Karpas-422 (cell line): ENCODE measurements around the gene PLP2. TPM values are rescaled to one million over a fixed set of nuclear protein-coding genes. Genes with fewer than 3 reads are reported as not detected.

Experiments
- DNase-seq: peaks from one replicate; pipeline ENCODE4 v3.0.0-alpha.2; 2015
- H2AFZ ChIP-seq: fragments of 200-600 bp; sonication (generic); 2 replicates; pipeline ENCODE4 v1.6.1; 2014; ENCODE audit warnings: antibody characterized with exemption, low read length, mixed read lengths
- H3K27ac ChIP-seq: fragments of 200-600 bp; sonication (generic); 2 replicates; pipeline ENCODE4 v1.5.1; 2014; ENCODE audit warnings: mild to moderate bottlenecking, low read length, moderate library complexity
- H3K27me3 ChIP-seq: fragments of 200-600 bp; sonication (generic); 2 replicates; pipeline ENCODE4 v1.6.1; 2014; ENCODE audit warnings: low read length, mixed read lengths
- H3K36me3 ChIP-seq: fragments of 200-600 bp; sonication (generic); 2 replicates; pipeline ENCODE4 v1.6.1; 2014; ENCODE audit warnings: low read length, mixed read lengths; ENCODE audit not compliant: insufficient read depth
- H3K4me1 ChIP-seq: fragments of 200-600 bp; sonication (generic); 2 replicates; pipeline ENCODE4 v1.6.1; 2014; ENCODE audit warnings: mild to moderate bottlenecking, low read length, mixed read lengths
- H3K4me2 ChIP-seq: fragments of 200-600 bp; sonication (generic); 2 replicates; pipeline ENCODE4 v1.6.1; 2014; ENCODE audit warnings: low read length, low read depth, mild to moderate bottlenecking; ENCODE audit not compliant: poor library complexity, severe bottlenecking
- H3K4me3 ChIP-seq: fragments of 200-600 bp; sonication (generic); 2 replicates; pipeline ENCODE4 v1.5.1; 2014; ENCODE audit warnings: mild to moderate bottlenecking, antibody characterized with exemption, low read length, mixed read lengths
- H3K79me2 ChIP-seq: fragments of 200-600 bp; sonication (generic); 2 replicates; pipeline ENCODE4 v1.6.1; 2014; ENCODE audit warnings: mild to moderate bottlenecking, low read length, mixed read lengths
- H3K9ac ChIP-seq: fragments of 200-600 bp; sonication (generic); 2 replicates; pipeline ENCODE4 v1.6.0; 2014; ENCODE audit warnings: low read length
- H3K9me2 ChIP-seq: fragments of 200-600 bp; sonication (generic), shearing (Covaris generic); replicated peaks from 2 replicates; pipeline ENCODE4 v1.6.0; 2014; ENCODE audit warnings: mild to moderate bottlenecking, low read length, moderate library complexity; ENCODE audit not compliant: insufficient read depth
- H3K9me3 ChIP-seq: fragments of 300-700, 200-600 bp; sonication (generic); 2 replicates; pipeline ENCODE4 v1.6.1; 2014; ENCODE audit warnings: low read length, mixed read lengths
- H4K20me1 ChIP-seq: fragments of 200-600 bp; sonication (generic); 2 replicates; pipeline ENCODE4 v1.6.1; 2014; ENCODE audit warnings: mild to moderate bottlenecking, antibody characterized with exemption, low read length, low read depth; ENCODE audit not compliant: insufficient read depth
- total RNA-seq: library from RNA; depleted of rRNA; stranded (reverse); fragments of >200 nt; shearing (Covaris generic); gene quantifications from 2 replicates; pipeline ENCODE4 v1.2.3, GENCODE V29; 2014; ENCODE audit warnings: low replicate concordance

Gene PLP2
- total RNA-seq, 1 experiment from 2014 or later: 37.0 TPM

- Histone ChIP-seq H3K27me3 (no peaks in the 10 kb centered on the region), H3K27ac (no peak overlapping the region), H4K20me1 (no peaks in the 10 kb centered on the region), H3K4me3 (0 out of 2 replicates have a peak overlapping the region, but pooled peaks have one; percentile 81), H3K9me2 (no peaks in the 10 kb centered on the region), H2AFZ (no peak overlapping the region), H3K79me2 (no peaks in the 10 kb centered on the region), H3K9me3 (no peaks in the 10 kb centered on the region), H3K9ac (no peak overlapping the region), H3K4me1 (peaks cover 12% of the 10 kb centered on the region), H3K4me2 (peak overlapping the region; percentile 75), H3K36me3 (no peaks in the 10 kb centered on the region)
- peak; percentile 77 for DNase-seq
Observed at GRCh38 chrX:49192722-49193328, 21.1 kb downstream of the PLP2 start.

GRCh38 chrX:49193542-49193964 is 21.9 kb downstream of the PLP2 start:
- Histone ChIP-seq H2AFZ (no peak overlapping the region), H4K20me1 (no peaks in the 10 kb centered on the region), H3K27me3 (no peaks in the 10 kb centered on the region), H3K27ac (no peak overlapping the region), H3K9me2 (no peaks in the 10 kb centered on the region), H3K9ac (no peak overlapping the region), H3K4me3 (no peak overlapping the region), H3K79me2 (no peaks in the 10 kb centered on the region), H3K4me2 (no peak overlapping the region), H3K36me3 (no peaks in the 10 kb centered on the region), H3K9me3 (no peaks in the 10 kb centered on the region), H3K4me1 (peaks cover 12% of the 10 kb centered on the region)
- DNase-seq: no peak

GRCh38 chrX:49197543-49198087 is 25.9 kb downstream of the PLP2 start:
- H3K4me1 ChIP-seq: peaks cover 5% of the 10 kb centered on the region
- H3K9me2 ChIP-seq: no peaks in the 10 kb centered on the region
- H3K9ac ChIP-seq: no peak overlapping the region
- no peak overlapping the region for H3K4me3 ChIP-seq
- H3K4me2 ChIP-seq: no peak overlapping the region
- H3K9me3 ChIP-seq: no peaks in the 10 kb centered on the region
- no peak overlapping the region for H2AFZ ChIP-seq
- H4K20me1 ChIP-seq: no peaks in the 10 kb centered on the region
- H3K79me2 ChIP-seq: no peaks in the 10 kb centered on the region
- no peaks in the 10 kb centered on the region for H3K36me3 ChIP-seq
- no peaks in the 10 kb centered on the region for H3K27me3 ChIP-seq
- no peak overlapping the region for H3K27ac ChIP-seq
- DNase-seq: no peak

GRCh38 chrX:49198540-49199314 is 27.0 kb downstream of the PLP2 start:
- Histone ChIP-seq H2AFZ (no peak overlapping the region), H3K4me3 (no peak overlapping the region), H3K9ac (no peak overlapping the region), H3K36me3 (no peaks in the 10 kb centered on the region), H3K4me1 (peaks cover 5% of the 10 kb centered on the region), H4K20me1 (no peaks in the 10 kb centered on the region), H3K4me2 (no peak overlapping the region), H3K9me2 (no peaks in the 10 kb centered on the region), H3K79me2 (no peaks in the 10 kb centered on the region), H3K27me3 (no peaks in the 10 kb centered on the region), H3K9me3 (no peaks in the 10 kb centered on the region), H3K27ac (no peak overlapping the region)
- DNase-seq: no peak

- no peak overlapping the region for H3K4me3 ChIP-seq
- no peaks in the 10 kb centered on the region for H3K9me2 ChIP-seq
- H4K20me1 ChIP-seq: no peaks in the 10 kb centered on the region
- no peak overlapping the region for H3K9ac ChIP-seq
- DNase-seq: no peak
- no peaks in the 10 kb centered on the region for H3K79me2 ChIP-seq
- H3K27me3 ChIP-seq: no peaks in the 10 kb centered on the region
- H3K9me3 ChIP-seq: no peaks in the 10 kb centered on the region
- no peaks in the 10 kb centered on the region for H3K36me3 ChIP-seq
- peaks cover 5% of the 10 kb centered on the region for H3K4me1 ChIP-seq
- no peak overlapping the region for H2AFZ ChIP-seq
- H3K27ac ChIP-seq: no peak overlapping the region
- no peak overlapping the region for H3K4me2 ChIP-seq
Observed at GRCh38 chrX:49199315-49199595, 27.6 kb downstream of the PLP2 start.

GRCh38 chrX:49199906-49200771 is 28.4 kb downstream of the PLP2 start, which contains the start of gene SYP:
SYP (minus strand) TSS chrX:49200193; CDS start chrX:49200186, 7 bp downstream.
- Histone ChIP-seq H3K9me2 (no peaks in the 10 kb centered on the region), H3K4me3 (peak within 1 kb of the TSS; percentile 57; the same call in 1 of the 2 replicates), H2AFZ (peak within 1 kb of the TSS; percentile 75; the same call in 1 of the 2 replicates), H3K27me3 (no peaks in the 10 kb centered on the region), H3K9ac (peak within 1 kb of the TSS; percentile 72), H3K4me2 (peak within 1 kb of the TSS; percentile 72), H3K27ac (no peak within 1 kb of the TSS), H3K4me1 (peaks cover 5% of the 10 kb centered on the region), H3K79me2 (no peaks in the 10 kb centered on the region), H4K20me1 (no peaks in the 10 kb centered on the region), H3K9me3 (no peaks in the 10 kb centered on the region), H3K36me3 (no peaks in the 10 kb centered on the region)
- peak; percentile 92 for DNase-seq

- no peak overlapping the region for H3K4me2 ChIP-seq
- H4K20me1 ChIP-seq: no peaks in the 10 kb centered on the region
- H2AFZ ChIP-seq: no peak overlapping the region
- no peaks in the 10 kb centered on the region for H3K79me2 ChIP-seq
- H3K4me3 ChIP-seq: no peak overlapping the region
- H3K36me3 ChIP-seq: no peaks in the 10 kb centered on the region
- H3K27me3 ChIP-seq: no peaks in the 10 kb centered on the region
- DNase-seq: no peak
- no peak overlapping the region for H3K9ac ChIP-seq
- H3K9me2 ChIP-seq: no peaks in the 10 kb centered on the region
- peaks cover 5% of the 10 kb centered on the region for H3K4me1 ChIP-seq
- no peak overlapping the region for H3K27ac ChIP-seq
- H3K9me3 ChIP-seq: no peaks in the 10 kb centered on the region
Observed at GRCh38 chrX:49202022-49202421, 30.3 kb downstream of the PLP2 start.

- Histone ChIP-seq H3K9me3 (no peaks in the 10 kb centered on the region), H3K9ac (no peak overlapping the region), H3K4me3 (no peak overlapping the region), H3K27ac (no peak overlapping the region), H3K4me1 (peaks cover 5% of the 10 kb centered on the region), H3K9me2 (no peaks in the 10 kb centered on the region), H3K4me2 (no peak overlapping the region), H3K27me3 (no peaks in the 10 kb centered on the region), H2AFZ (no peak overlapping the region), H3K36me3 (no peaks in the 10 kb centered on the region), H3K79me2 (no peaks in the 10 kb centered on the region), H4K20me1 (no peaks in the 10 kb centered on the region)
- DNase-seq: no peak
Observed at GRCh38 chrX:49203536-49203935, 31.8 kb downstream of the PLP2 start.
